GM18909 (cell line): ENCODE data around the gene SUDS3.

Experiments
- ATAC-seq: cut with Tn5 transposase; IDR thresholded peaks from one replicate; pipeline ENCODE4 v1.9.1; 2021; ENCODE audit warnings: mild to moderate bottlenecking; ENCODE audit not compliant: unreplicated experiment, poor library complexity

SUDS3 gene

DNA sequence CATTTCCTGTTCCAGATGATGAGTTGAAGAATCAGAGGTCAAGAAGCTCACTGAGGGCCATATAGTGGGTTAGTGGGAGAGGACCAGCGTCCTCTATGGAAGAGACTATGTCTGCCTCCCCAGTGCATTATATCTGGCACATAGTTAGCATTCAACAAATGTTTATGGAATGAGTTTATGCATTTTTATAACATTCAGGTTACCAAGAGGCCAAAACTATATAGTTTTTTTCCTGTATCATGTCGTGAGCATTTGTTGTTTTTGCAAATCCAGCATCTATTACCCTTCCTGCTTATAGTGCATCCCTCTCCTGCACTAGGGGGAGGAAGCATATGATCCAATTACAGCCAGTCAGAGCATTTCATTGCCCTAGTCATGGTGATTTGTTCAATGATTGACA lies 60.6 kb downstream of the SUDS3 start:
- no peak for ATAC-seq

- no peak for ATAC-seq
These were observed 62.7 kb downstream of the SUDS3 start for GRCh38 chr12:118439068-118439467.

DNA sequence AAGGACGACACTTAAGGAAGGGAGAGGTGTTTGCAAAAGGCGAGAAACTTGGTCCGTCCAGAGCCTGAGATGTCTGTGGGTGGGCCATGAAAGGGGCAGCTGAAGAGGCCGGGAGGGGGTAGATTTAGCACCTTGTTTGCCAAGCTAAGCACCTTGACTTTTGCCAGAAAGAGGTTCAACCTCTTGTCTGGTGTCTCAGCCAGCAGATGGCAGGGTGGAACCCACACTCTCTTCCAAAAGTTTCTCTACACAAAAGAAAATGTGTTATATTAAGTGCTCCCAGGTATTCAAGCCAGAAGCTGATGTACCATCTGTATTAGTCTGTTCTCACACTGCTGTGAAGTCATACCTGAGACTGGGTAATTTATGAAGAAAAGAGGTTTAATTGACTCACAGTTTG lies 69.9 kb downstream of the SUDS3 start:
- no peak for ATAC-seq

DNA sequence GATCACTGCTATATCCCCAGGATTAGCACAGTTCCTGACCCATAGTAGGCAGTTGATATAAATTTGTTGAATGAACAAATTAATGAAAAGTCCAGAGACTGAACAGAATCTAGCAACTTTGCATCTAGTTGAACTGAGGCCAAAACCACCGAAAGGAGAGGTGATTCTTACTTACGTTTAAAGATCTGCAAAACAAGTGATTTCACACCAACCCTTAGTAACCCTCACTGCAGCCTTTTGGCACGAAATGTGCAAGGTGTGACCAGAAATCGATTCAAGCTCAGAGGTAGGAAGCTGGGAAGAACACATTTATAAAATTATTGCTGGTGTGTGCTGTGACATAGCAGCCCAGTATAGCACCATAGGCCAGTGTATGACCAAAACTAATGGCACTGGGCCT lies 70.8 kb downstream of the SUDS3 start:
- no peak for ATAC-seq

DNA sequence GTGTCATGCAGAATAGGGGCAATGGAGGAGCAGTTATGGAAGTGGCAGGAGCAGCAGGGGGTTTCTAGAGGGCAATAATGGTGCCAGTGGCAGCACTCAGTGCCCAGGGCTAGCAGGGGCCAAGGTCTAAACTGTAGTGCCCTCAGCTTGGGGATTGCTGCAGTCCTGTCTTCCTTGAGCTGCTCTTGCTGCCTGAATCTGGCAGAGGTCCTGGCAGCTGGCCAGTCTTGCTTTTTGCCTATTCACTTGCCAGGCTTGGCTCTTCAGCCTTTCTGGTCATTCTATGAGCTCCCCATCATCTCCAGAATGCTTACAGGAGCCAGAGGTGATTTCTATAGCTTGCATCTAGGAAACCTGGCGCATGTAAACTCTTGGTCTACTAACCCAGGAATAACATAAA lies 72.0 kb downstream of the SUDS3 start:
- ATAC-seq: no peak

- ATAC-seq: no peak
These were observed 79.0 kb downstream of the SUDS3 start for GRCh38 chr12:118455327-118455726.

DNA sequence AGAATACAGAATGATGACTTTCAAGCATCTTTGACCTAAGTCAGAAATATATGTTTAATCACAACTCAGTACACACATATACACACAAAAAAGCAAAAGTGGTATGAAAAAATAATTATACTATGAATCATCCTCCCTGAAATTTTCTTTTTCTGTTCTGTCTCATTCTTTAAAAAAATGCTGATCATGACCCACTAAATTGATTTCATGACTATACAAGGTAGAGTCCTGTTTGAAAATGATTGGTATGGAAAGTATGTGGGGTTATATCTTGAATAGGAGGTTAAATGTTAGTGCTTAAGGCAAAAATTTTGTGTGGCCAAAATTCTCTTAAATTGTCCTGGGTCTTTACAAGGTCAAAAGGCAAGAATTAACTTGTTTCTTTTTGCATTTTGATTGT lies 80.4 kb downstream of the SUDS3 start:
- no peak for ATAC-seq

DNA sequence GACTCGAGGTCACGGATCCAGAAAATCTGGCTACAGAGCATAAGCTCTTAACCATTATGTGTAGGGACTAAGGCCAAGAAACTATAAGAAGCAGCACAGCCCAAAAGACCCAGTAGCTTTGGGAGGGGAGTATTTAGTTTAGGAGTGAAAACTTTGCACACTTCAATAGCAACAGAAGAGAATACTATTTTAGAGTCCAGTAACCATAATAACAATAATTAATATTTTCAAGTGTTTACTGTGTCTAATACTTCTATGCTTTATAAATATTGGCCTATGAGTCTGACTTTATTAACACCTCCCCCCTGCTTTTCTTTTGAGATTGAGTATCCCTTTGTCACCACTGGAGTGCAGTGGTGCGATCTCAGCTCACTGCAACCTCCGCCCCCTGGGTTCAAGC lies 82.8 kb downstream of the SUDS3 start:
- no peak for ATAC-seq

GRCh38 chr12:118463677-118464076 lies 87.3 kb downstream of the SUDS3 start:
- ATAC-seq: no peak

DNA sequence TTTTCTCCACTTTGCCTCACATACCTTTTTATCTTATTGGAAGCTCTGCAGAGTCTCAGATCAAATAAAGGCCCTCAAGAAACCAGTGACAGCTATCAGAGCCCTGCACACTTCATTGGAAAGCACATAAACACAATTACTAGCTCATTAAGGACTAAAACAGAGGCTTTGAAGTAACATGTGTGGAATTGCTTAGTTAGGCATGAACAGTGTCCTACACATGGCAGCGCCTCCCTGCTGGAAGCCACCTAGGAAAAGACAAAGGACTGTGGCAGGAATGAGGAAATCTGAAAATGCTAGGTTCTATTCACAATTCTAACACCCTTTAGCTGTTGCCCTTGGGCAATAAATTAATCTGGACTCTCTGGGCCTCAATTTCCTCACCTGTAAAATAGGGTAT lies 89.4 kb downstream of the SUDS3 start:
- ATAC-seq: no peak
